PC-3 (cell line): ENCODE results near the gene ATG7. TPM values are rescaled to one million over a fixed set of nuclear protein-coding genes. Genes with fewer than 3 reads are reported as not detected.
A peak's percentile ranks its signal among the peaks of the same experiment; 100 is the strongest.
"Not testable (repeated sequence)": the region's sequence is repeated elsewhere in the genome, so short reads cannot be mapped to it uniquely, and the experiment has no call there.

Source experiments
- ATAC-seq: fragments of 200-7000 bp; cut with Tn5 transposase; 2 replicates; pipeline ENCODE4 v1.9.1; 2020; ENCODE audit warnings: mild to moderate bottlenecking, moderate library complexity
- BruUV-seq: library from RNA; stranded (reverse); fragments of 400-500 nt; replicated peaks from 2 replicates; lab custom pipeline; 2021; lab: Mats Ljungman, UMichigan
- CTCF ChIA-PET: fragments of 300-600 bp; sonication (Branson Sonifier 250); formaldehyde crosslinking; loops from one replicate; lab custom pipeline; 2022; ENCODE audit warnings: antibody characterized with exemption; lab: Charles Lee
- POLR2A ChIA-PET: fragments of 300-600 bp; sonication (Branson Sonifier 250); formaldehyde crosslinking; loops from one replicate; lab custom pipeline; 2022; ENCODE audit warnings: antibody characterized with exemption; ENCODE audit not compliant: unreplicated experiment; lab: Charles Lee
- DNase-seq: peaks from one replicate; pipeline ENCODE4 v3.0.0-alpha.2; 2015
- H2AFZ ChIP-seq: fragments of 300-600 bp; sonication (generic); 2 replicates; pipeline ENCODE4 v1.6.0; 2016; ENCODE audit warnings: antibody characterized with exemption, low read length
- H3F3A ChIP-seq: fragments of 300-600 bp; sonication (generic); one replicate; pipeline ENCODE4 v1.6.0; 2017; ENCODE audit warnings: antibody characterized with exemption, low read length, control low read depth, mild to moderate bottlenecking; ENCODE audit not compliant: unreplicated experiment
- H3K27ac ChIP-seq: fragments of 300-600 bp; sonication (generic); 2 replicates; pipeline ENCODE4 v1.5.1; 2016; ENCODE audit warnings: mild to moderate bottlenecking, low read length
- H3K27me3 ChIP-seq: fragments of 300-600 bp; sonication (generic); 2 replicates; pipeline ENCODE4 v1.6.1; 2016; ENCODE audit warnings: low read length, mixed read lengths
- H3K36me3 ChIP-seq: fragments of 300-600 bp; sonication (generic); 2 replicates; pipeline ENCODE4 v1.6.1; 2016; ENCODE audit warnings: low read depth, mixed run types, low read length, mixed read lengths
- H3K4me1 ChIP-seq: fragments of 300-600 bp; sonication (generic); 2 replicates; pipeline ENCODE4 v1.5.1; 2016; ENCODE audit warnings: low read length; ENCODE audit not compliant: insufficient read depth
- H3K4me2 ChIP-seq: fragments of 300-600 bp; sonication (generic); 2 replicates; pipeline ENCODE4 v1.6.0; 2016; ENCODE audit warnings: low read length
- H3K4me3 ChIP-seq: fragments of 300-600 bp; sonication (generic); 2 replicates; pipeline ENCODE4 v1.5.1; 2016; ENCODE audit warnings: mild to moderate bottlenecking, low read length, mixed read lengths
- H3K79me2 ChIP-seq: fragments of 300-600 bp; sonication (generic); 2 replicates; pipeline ENCODE4 v1.6.1; 2017; ENCODE audit warnings: low read length, mixed read lengths
- H3K9ac ChIP-seq: fragments of 300-600 bp; sonication (generic); 2 replicates; pipeline ENCODE4 v1.6.0; 2016; ENCODE audit warnings: mild to moderate bottlenecking, low read length
- H3K9me2 ChIP-seq: fragments of 300-600 bp; sonication (generic); replicated peaks from 2 replicates; pipeline ENCODE4 v1.6.1; 2016; ENCODE audit warnings: mixed run types, low read length, mixed read lengths
- H3K9me3 ChIP-seq: fragments of 300-600 bp; sonication (generic); 2 replicates; pipeline ENCODE4 v1.6.1; 2016; ENCODE audit warnings: low read length, mixed read lengths
- H4K20me1 ChIP-seq: fragments of 300-600 bp; sonication (generic); 2 replicates; pipeline ENCODE4 v1.6.1; 2016; ENCODE audit warnings: low read length, mixed read lengths
- EZH2 ChIP-seq: fragments of 300-600 bp; sonication (generic); IDR thresholded peaks from one replicate; pipeline ENCODE4 v1.6.1; 2017; ENCODE audit warnings: antibody characterized with exemption, mild to moderate bottlenecking, low read length; ENCODE audit not compliant: unreplicated experiment
- EZH2phosphoT487 ChIP-seq: fragments of 300-600 bp; sonication (generic); IDR thresholded peaks from 2 replicates; pipeline ENCODE4 v1.6.1; 2018; ENCODE audit warnings: mild to moderate bottlenecking, antibody characterized with exemption, low read length, borderline replicate concordance
- intact Hi-C: fragments of 100-400 bp; cut with micrococcal nuclease; formaldehyde crosslinking; loops from 2 replicates; pipeline ENCODE4 v1.9.0; 2023
- total RNA-seq: library from RNA; depleted of rRNA; stranded (reverse); fragments of >200 nt; gene quantifications from 2 replicates; pipeline ENCODE4 v1.2.3, GENCODE V29; 2014
- TF ChIP-seq, protein P1 (sequence below): fragments of 300-600 bp; sonication (generic); conservative IDR thresholded peaks from 2 replicates; pipeline ENCODE4 v1.5.1; 2017; ENCODE audit warnings: antibody characterized with exemption, low read depth, mild to moderate bottlenecking, low read length

Gene ATG7
- total RNA-seq, 1 experiment from 2014 or later, result 36.5 TPM

DNA sequence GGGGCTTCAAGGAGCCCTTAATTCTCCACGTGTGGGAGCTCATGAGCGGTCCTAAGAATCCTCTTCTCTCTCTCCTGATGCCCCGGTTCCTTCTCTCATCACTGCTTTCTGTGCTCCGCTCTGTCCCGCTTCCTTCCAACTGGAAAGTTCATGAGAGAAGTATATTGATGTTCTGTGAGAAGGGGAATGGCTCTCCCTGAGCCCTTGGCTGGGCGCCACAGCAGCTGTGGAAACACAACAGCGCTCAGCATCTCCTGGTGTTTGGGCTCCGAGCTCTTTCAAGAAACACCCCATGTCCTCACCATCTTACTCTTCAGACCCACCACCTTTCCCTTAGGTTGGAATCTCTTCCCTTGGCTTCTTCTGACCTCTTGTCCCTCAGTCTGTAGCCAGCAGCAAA lies 209.8 kb downstream of the ATG7 start:
- no peaks in the 10 kb centered on the region for H3K9me2 ChIP-seq
- peaks cover 3% of the 10 kb centered on the region for H3F3A ChIP-seq
- H3K4me3 ChIP-seq, result no peak overlapping the region
- H4K20me1 ChIP-seq, result no peaks in the 10 kb centered on the region
- ATAC-seq (no peak), DNase-seq (no peak)
- H2AFZ ChIP-seq, result no peak overlapping the region
- no TSS peak for BruUV-seq
- intact Hi-C loops, result no loop called here
- H3K4me1 ChIP-seq, result peaks cover 23% of the 10 kb centered on the region
- no peak overlapping the region for H3K4me2 ChIP-seq
- no peak overlapping the region for H3K27ac ChIP-seq
- H3K79me2 ChIP-seq, result no peaks in the 10 kb centered on the region
- TF ChIP-seq EZH2, result no peak
- TF ChIP-seq, protein P1, sequence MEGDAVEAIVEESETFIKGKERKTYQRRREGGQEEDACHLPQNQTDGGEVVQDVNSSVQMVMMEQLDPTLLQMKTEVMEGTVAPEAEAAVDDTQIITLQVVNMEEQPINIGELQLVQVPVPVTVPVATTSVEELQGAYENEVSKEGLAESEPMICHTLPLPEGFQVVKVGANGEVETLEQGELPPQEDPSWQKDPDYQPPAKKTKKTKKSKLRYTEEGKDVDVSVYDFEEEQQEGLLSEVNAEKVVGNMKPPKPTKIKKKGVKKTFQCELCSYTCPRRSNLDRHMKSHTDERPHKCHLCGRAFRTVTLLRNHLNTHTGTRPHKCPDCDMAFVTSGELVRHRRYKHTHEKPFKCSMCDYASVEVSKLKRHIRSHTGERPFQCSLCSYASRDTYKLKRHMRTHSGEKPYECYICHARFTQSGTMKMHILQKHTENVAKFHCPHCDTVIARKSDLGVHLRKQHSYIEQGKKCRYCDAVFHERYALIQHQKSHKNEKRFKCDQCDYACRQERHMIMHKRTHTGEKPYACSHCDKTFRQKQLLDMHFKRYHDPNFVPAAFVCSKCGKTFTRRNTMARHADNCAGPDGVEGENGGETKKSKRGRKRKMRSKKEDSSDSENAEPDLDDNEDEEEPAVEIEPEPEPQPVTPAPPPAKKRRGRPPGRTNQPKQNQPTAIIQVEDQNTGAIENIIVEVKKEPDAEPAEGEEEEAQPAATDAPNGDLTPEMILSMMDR, result no peak
- TF ChIP-seq EZH2phosphoT487, result no peak
- H3K36me3 ChIP-seq, result no peaks in the 10 kb centered on the region
- H3K9me3 ChIP-seq, result no peaks in the 10 kb centered on the region
- H3K9ac ChIP-seq, result no peak overlapping the region
- no peaks in the 10 kb centered on the region for H3K27me3 ChIP-seq
- CTCF ChIA-PET, result no interaction called here
- POLR2A ChIA-PET, result interaction anchor here (0.6 kb wide), 1 partner anchor 183 kb away, joined by 3 read pairs; no protein-coding TSS in a partner anchor

DNA sequence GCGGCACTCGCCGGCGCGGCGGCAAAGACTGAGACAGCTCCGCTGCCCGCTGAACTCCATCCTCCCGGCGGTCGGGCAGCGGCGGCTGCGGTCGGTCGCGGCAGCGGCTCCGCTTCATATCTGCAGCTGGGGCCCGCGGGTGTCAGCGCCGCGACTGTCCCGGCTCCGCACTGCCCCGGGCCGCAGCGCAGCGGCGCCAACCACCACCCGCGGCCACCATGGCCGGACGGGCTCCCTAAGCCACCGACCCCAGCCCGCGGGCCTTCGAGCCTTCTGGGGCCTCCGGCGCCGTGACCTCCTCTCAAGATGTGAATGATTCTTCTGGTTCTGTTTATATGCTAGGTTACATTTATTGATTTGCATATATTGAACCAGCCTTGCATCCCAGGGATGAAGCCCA lies 216.2 kb downstream of the ATG7 start:
- intact Hi-C loops, H3K4me2 ChIP-seq, H3K9me2 ChIP-seq, POLR2A ChIA-PET, DNase-seq, H3K9me3 ChIP-seq, H4K20me1 ChIP-seq, H3F3A ChIP-seq, H3K79me2 ChIP-seq, H3K27ac ChIP-seq, ATAC-seq, CTCF ChIA-PET, H3K4me1 ChIP-seq, H3K4me3 ChIP-seq, H3K9ac ChIP-seq, H2AFZ ChIP-seq, H3K36me3 ChIP-seq, BruUV-seq, H3K27me3 ChIP-seq: not testable (repeated sequence)

GRCh38 chr3:11494131-11494916 lies 222.1 kb downstream of the ATG7 start:
- no peak overlapping the region for H3K9ac ChIP-seq
- no peaks in the 10 kb centered on the region for H3K27me3 ChIP-seq
- CTCF ChIA-PET, result interaction anchor here (0.6 kb wide), 1 partner anchor 274 kb away, joined by 3 read pairs; no protein-coding TSS in a partner anchor
- ATAC-seq, result no peak
- H3K4me2 ChIP-seq, result no peak overlapping the region
- H4K20me1 ChIP-seq, result no peaks in the 10 kb centered on the region
- no peaks in the 10 kb centered on the region for H3K9me2 ChIP-seq
- H3K79me2 ChIP-seq, result no peaks in the 10 kb centered on the region
- no peak overlapping the region for H3K4me3 ChIP-seq
- H2AFZ ChIP-seq, result no peak overlapping the region
- BruUV-seq, result no TSS peak
- peaks cover 16% of the 10 kb centered on the region for H3K4me1 ChIP-seq
- peak; percentile 33 for DNase-seq
- no peaks in the 10 kb centered on the region for H3K9me3 ChIP-seq
- 0 out of 2 replicates have a peak, but pooled peaks cover 4% of the 10 kb centered on the region for H3K36me3 ChIP-seq
- POLR2A ChIA-PET, result no interaction called here
- intact Hi-C loops, result no loop called here
- H3F3A ChIP-seq, result peaks cover 7% of the 10 kb centered on the region
- no peak overlapping the region for H3K27ac ChIP-seq
- TF ChIP-seq, protein P1, result no peak
- TF ChIP-seq EZH2 (no peak), EZH2phosphoT487 (no peak)
